AG10803 (cell line): ENCODE measurements around the gene SH3RF1.

ENCODE experiments used
- DNase-seq: peaks from one replicate; pipeline ENCODE4 v3.0.0; 2010; ENCODE audit warnings: low read depth
- H3K4me3 ChIP-seq: 2 replicates; pipeline ENCODE4 v1.5.1; 2011; ENCODE audit warnings: mild to moderate bottlenecking, low read length, control low read depth
- CTCF ChIP-seq: conservative IDR thresholded peaks from 2 replicates; pipeline ENCODE4 v1.5.1; 2011; ENCODE audit warnings: mild to moderate bottlenecking, low read length, control low read depth, inconsistent platforms

Gene SH3RF1

GRCh38 chr4:169236873-169237626, 33.7 kb downstream of the SH3RF1 start:
- no peak overlapping the region for H3K4me3 ChIP-seq
- no peak for TF ChIP-seq CTCF
- no peak for DNase-seq

- H3K4me3 ChIP-seq = no peak overlapping the region
- DNase-seq = no peak
- TF ChIP-seq CTCF = no peak
Observed at GRCh38 chr4:169236078-169236477, 34.7 kb downstream of the SH3RF1 start.

GRCh38 chr4:169234137-169234855, 36.5 kb downstream of the SH3RF1 start:
- no peak overlapping the region for H3K4me3 ChIP-seq
- DNase-seq = no peak
- TF ChIP-seq CTCF = no peak

GRCh38 chr4:169233691-169234090, 37.1 kb downstream of the SH3RF1 start:
- no peak for TF ChIP-seq CTCF
- DNase-seq = no peak
- H3K4me3 ChIP-seq = no peak overlapping the region

- no peak for DNase-seq
- no peak for TF ChIP-seq CTCF
- H3K4me3 ChIP-seq = no peak overlapping the region
Observed at GRCh38 chr4:169231647-169232262, 39.0 kb downstream of the SH3RF1 start.

- TF ChIP-seq CTCF = no peak
- H3K4me3 ChIP-seq = no peak overlapping the region
- DNase-seq = peak; percentile 94
Observed at GRCh38 chr4:169229571-169230028, 41.2 kb downstream of the SH3RF1 start.
